NCI-H1105 (cell line): Measurements from ENCODE around the gene FGG.

ENCODE experiments used
- DNase-seq: peaks from one replicate; lab custom pipeline; 2025; lab: John Stamatoyannopoulos, UW

The FGG gene

GRCh38 chr4:154585369-154586018 is 27.0 kb downstream of the FGG start:
- no peak for DNase-seq

- DNase-seq, result no peak
Measured at GRCh38 chr4:154584259-154584658, 28.2 kb downstream of the FGG start.

GRCh38 chr4:154583677-154584076 is 28.8 kb downstream of the FGG start:
- no peak for DNase-seq

- DNase-seq, result no peak
Measured at GRCh38 chr4:154583230-154583629, 29.2 kb downstream of the FGG start.

GRCh38 chr4:154582723-154583122 is 29.7 kb downstream of the FGG start:
- no peak for DNase-seq

- DNase-seq, result no peak
Measured at GRCh38 chr4:154579927-154580326, 32.5 kb downstream of the FGG start.

- no peak for DNase-seq
Measured at GRCh38 chr4:154578919-154579318, 33.5 kb downstream of the FGG start.

- no peak for DNase-seq
Measured at GRCh38 chr4:154577324-154577723, 35.1 kb downstream of the FGG start.

GRCh38 chr4:154574311-154574710 is 38.1 kb downstream of the FGG start:
- no peak for DNase-seq

GRCh38 chr4:154573190-154573870 is 39.1 kb downstream of the FGG start:
- DNase-seq, result no peak

GRCh38 chr4:154569584-154569983 is 42.9 kb downstream of the FGG start:
- DNase-seq, result no peak

- DNase-seq, result no peak
Measured at GRCh38 chr4:154569028-154569427, 43.4 kb downstream of the FGG start.

GRCh38 chr4:154566639-154567204 is 45.7 kb downstream of the FGG start:
- DNase-seq, result no peak

- no peak for DNase-seq
Measured at GRCh38 chr4:154565704-154566103, 46.8 kb downstream of the FGG start.

- no peak for DNase-seq
Measured at GRCh38 chr4:154564311-154564710, 48.1 kb downstream of the FGG start.

- no peak for DNase-seq
Measured at GRCh38 chr4:154562697-154563254, 49.7 kb downstream of the FGG start, which contains the start of gene FGB. Gene FGB (plus strand): TSS chr4:154563011. CDS start chr4:154563019, 8 bp downstream.

- DNase-seq, result no peak
Measured at GRCh38 chr4:154560824-154561231, 51.6 kb downstream of the FGG start.

- DNase-seq, result no peak
Measured at GRCh38 chr4:154560419-154560801, 52.0 kb downstream of the FGG start.

- peak; percentile 10 for DNase-seq
Measured at GRCh38 chr4:154559494-154560418, 52.7 kb downstream of the FGG start.

- no peak for DNase-seq
Measured at GRCh38 chr4:154559141-154559493, 53.3 kb downstream of the FGG start.
